HepG2 (cell line): ENCODE measurements around the gene PSMD1. TPM values are rescaled to one million over a fixed set of nuclear protein-coding genes. Genes with fewer than 3 reads are reported as not detected.

Source experiments
- AGO2 ChIP-seq: fragments of 200-400 bp; formaldehyde crosslinking; optimal IDR thresholded peaks from 2 replicates; pipeline ENCODE3; 2017; ENCODE audit warnings: mild to moderate bottlenecking, low read depth, low read length, moderate library complexity
- DNMT3B ChIP-seq: conservative IDR thresholded peaks from 2 replicates; pipeline ENCODE4 v1.6.1; 2016; ENCODE audit warnings: missing biosample characterization, control low read depth
- GATA4 ChIP-seq: sonication (generic); IDR thresholded peaks from 2 replicates; pipeline ENCODE4 v1.6.1; 2016; ENCODE audit warnings: antibody characterized with exemption, low read depth, borderline replicate concordance
- GTF2F1 ChIP-seq: fragments of 150-350 bp; IDR thresholded peaks from 2 replicates; pipeline ENCODE4 v1.6.1; 2014; ENCODE audit warnings: low read length
- NCOA5 ChIP-seq: sonication (generic); formaldehyde crosslinking; IDR thresholded peaks from 2 replicates; pipeline ENCODE4 v1.4.0; 2020; ENCODE audit warnings: missing genetic modification reagents
- NFATC3 ChIP-seq: sonication (generic); formaldehyde crosslinking; IDR thresholded peaks from 2 replicates; pipeline ENCODE4 v1.5.1; 2020; ENCODE audit warnings: mild to moderate bottlenecking, missing genetic modification reagents
- SYNCRIP ChIP-seq: fragments of 200-400 bp; formaldehyde crosslinking; IDR thresholded peaks from 2 replicates; pipeline ENCODE4 v1.6.1; 2018; ENCODE audit warnings: mild to moderate bottlenecking, low read depth, low read length; ENCODE audit not compliant: insufficient read depth
- ZNF10 ChIP-seq: sonication (generic); formaldehyde crosslinking; IDR thresholded peaks from 2 replicates; pipeline ENCODE4 v1.4.0; 2020; ENCODE audit warnings: mild to moderate bottlenecking, low read depth, missing genetic modification reagents, borderline replicate concordance
- ZNF143 ChIP-seq: sonication (generic); formaldehyde crosslinking; IDR thresholded peaks from 2 replicates; pipeline ENCODE4 v1.4.0; 2020; ENCODE audit warnings: missing genetic modification reagents
- ZNF546 ChIP-seq: sonication (generic); formaldehyde crosslinking; conservative IDR thresholded peaks from 2 replicates; pipeline ENCODE4 v1.8.1; 2023; ENCODE audit warnings: mild to moderate bottlenecking, missing genetic modification reagents
- ZNF572 ChIP-seq: sonication (generic); formaldehyde crosslinking; IDR thresholded peaks from 2 replicates; pipeline ENCODE4 v1.5.1; 2020; ENCODE audit warnings: mild to moderate bottlenecking, missing genetic modification reagents
- ZNF7 ChIP-seq: IDR thresholded peaks from 2 replicates; pipeline ENCODE4 v1.6.1; 2016; ENCODE audit warnings: missing biosample characterization, missing genetic modification reagents
- ZNF841 ChIP-seq: sonication (generic); formaldehyde crosslinking; IDR thresholded peaks from 2 replicates; pipeline ENCODE4 v1.8.1; 2023; ENCODE audit warnings: missing genetic modification reagents, borderline replicate concordance
- polyA plus RNA-seq, 8 experiments: library from polyadenylated mRNA; depleted of rRNA in 3 of 8; stranded (reverse) in 7 of 8; unstranded in 1 of 8; fragments of >200 nt; fragmentation: Illumina TruSeq in 4 of 8; extraction: Trizol in 4 of 8; gene quantifications; 2 replicates each; pipeline versions ENCODE4 v1.2.1 to v1.2.3, GENCODE V29; 2011 to 2016; ENCODE audit warnings: low read depth in 4 of 8, missing spikeins in 1 of 8, mixed read lengths in 1 of 8; ENCODE audit not compliant: insufficient read depth in 1 of 8
- total RNA-seq, 5 experiments: library from RNA; depleted of rRNA; stranded (reverse); fragments of >200 nt; fragmentation: Illumina TruSeq; extraction: Trizol; gene quantifications; 2 replicates each; pipeline ENCODE4 v1.2.3, GENCODE V29; 2016; ENCODE audit warnings: low read depth in 1 of 5
- TF ChIP-seq, protein P1 (sequence below): sonication (generic); formaldehyde crosslinking; IDR thresholded peaks from 2 replicates; pipeline ENCODE4 v1.5.1; 2020; ENCODE audit warnings: mild to moderate bottlenecking, missing genetic modification reagents, borderline replicate concordance
- TF ChIP-seq, protein P2 (sequence below): sonication (generic); formaldehyde crosslinking; IDR thresholded peaks from 2 replicates; pipeline ENCODE4 v1.4.0; 2020; ENCODE audit warnings: missing genetic modification reagents
- TF ChIP-seq, protein P3 (sequence below): sonication (generic); formaldehyde crosslinking; IDR thresholded peaks from 2 replicates; pipeline ENCODE4 v1.4.0; 2020; ENCODE audit warnings: mild to moderate bottlenecking, missing genetic modification reagents

The PSMD1 gene
- total and polyA plus RNA-seq, 2 of the 13 experiments (the other 11 are each of a cell fraction or from before 2014, with no cell fraction given) = 136 to 191 TPM

DNA sequence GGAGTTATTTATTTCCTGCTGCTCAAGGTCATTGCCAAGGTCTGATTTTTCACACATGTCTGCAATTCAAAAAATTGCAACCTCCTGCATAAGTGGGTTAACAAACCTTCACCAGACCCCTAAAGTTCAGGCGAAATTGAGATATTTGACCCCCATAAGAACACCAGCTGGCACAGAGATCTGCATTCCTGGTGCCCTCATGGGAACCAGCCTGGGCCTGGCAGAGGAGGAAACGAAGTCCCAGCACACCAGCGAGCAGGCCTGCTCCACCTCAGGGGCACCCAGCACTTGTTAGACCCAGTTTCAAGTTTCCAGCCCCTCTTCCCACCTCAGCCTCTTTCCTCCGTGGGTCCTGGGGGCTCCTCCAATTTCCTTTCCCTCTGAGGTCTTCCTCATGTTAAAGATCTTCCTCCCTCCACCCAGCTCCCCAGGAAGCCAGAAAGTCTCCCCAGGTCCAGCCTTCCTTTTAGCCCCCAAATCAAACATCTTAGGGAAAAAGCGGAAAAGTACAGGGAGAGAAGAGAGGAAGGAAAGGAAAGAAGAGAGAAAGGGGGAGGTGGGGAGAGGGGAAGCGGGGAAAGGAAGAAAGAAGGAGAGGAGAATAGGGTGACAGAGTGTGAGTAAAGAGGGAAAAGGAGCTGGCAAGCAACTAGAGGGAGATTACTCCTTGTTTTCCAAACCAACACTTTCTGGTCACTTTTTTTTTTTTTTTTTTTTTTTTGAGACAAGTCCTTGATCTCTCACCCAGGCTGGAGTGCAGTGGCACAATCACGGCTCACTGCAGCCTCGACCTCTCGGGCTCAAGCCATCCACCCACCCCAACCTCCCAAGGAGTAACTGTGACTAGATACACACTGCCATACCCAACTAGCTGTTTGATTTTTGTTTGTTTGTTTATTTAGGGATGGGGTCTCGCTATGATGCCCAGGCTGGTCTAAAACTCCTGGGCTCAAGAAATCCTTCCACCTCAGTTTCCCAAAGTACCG, 23.2 kb upstream of the PSMD1 start (continued):
- TF ChIP-seq ZNF7 (CRISPR knock-in tag) (no peak), AGO2 (no peak), ZNF841 (CRISPR knock-in tag) (no peak), NFATC3 (CRISPR knock-in tag) (no peak), DNMT3B (CRISPR knock-in tag) (no peak), GTF2F1 (no peak), NCOA5 (CRISPR knock-in tag) (no peak), ZNF143 (CRISPR knock-in tag) (no peak), SYNCRIP (no peak), ZNF572 (CRISPR knock-in tag) (no peak), GATA4 (no peak), ZNF546 (CRISPR knock-in tag) (no peak), ZNF10 (CRISPR knock-in tag) (no peak)
- TF ChIP-seq, protein P1, sequence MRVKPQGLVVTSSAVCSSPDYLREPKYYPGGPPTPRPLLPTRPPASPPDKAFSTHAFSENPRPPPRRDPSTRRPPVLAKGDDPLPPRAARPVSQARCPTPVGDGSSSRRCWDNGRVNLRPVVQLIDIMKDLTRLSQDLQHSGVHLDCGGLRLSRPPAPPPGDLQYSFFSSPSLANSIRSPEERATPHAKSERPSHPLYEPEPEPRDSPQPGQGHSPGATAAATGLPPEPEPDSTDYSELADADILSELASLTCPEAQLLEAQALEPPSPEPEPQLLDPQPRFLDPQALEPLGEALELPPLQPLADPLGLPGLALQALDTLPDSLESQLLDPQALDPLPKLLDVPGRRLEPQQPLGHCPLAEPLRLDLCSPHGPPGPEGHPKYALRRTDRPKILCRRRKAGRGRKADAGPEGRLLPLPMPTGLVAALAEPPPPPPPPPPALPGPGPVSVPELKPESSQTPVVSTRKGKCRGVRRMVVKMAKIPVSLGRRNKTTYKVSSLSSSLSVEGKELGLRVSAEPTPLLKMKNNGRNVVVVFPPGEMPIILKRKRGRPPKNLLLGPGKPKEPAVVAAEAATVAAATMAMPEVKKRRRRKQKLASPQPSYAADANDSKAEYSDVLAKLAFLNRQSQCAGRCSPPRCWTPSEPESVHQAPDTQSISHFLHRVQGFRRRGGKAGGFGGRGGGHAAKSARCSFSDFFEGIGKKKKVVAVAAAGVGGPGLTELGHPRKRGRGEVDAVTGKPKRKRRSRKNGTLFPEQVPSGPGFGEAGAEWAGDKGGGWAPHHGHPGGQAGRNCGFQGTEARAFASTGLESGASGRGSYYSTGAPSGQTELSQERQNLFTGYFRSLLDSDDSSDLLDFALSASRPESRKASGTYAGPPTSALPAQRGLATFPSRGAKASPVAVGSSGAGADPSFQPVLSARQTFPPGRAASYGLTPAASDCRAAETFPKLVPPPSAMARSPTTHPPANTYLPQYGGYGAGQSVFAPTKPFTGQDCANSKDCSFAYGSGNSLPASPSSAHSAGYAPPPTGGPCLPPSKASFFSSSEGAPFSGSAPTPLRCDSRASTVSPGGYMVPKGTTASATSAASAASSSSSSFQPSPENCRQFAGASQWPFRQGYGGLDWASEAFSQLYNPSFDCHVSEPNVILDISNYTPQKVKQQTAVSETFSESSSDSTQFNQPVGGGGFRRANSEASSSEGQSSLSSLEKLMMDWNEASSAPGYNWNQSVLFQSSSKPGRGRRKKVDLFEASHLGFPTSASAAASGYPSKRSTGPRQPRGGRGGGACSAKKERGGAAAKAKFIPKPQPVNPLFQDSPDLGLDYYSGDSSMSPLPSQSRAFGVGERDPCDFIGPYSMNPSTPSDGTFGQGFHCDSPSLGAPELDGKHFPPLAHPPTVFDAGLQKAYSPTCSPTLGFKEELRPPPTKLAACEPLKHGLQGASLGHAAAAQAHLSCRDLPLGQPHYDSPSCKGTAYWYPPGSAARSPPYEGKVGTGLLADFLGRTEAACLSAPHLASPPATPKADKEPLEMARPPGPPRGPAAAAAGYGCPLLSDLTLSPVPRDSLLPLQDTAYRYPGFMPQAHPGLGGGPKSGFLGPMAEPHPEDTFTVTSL = no peak
- TF ChIP-seq, protein P2, sequence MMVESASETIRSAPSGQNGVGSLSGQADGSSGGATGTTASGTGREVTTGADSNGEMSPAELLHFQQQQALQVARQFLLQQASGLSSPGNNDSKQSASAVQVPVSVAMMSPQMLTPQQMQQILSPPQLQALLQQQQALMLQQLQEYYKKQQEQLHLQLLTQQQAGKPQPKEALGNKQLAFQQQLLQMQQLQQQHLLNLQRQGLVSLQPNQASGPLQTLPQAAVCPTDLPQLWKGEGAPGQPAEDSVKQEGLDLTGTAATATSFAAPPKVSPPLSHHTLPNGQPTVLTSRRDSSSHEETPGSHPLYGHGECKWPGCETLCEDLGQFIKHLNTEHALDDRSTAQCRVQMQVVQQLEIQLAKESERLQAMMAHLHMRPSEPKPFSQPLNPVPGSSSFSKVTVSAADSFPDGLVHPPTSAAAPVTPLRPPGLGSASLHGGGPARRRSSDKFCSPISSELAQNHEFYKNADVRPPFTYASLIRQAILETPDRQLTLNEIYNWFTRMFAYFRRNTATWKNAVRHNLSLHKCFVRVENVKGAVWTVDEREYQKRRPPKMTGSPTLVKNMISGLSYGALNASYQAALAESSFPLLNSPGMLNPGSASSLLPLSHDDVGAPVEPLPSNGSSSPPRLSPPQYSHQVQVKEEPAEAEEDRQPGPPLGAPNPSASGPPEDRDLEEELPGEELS (CRISPR knock-in tag) = peak; percentile 69; the same call in 1 of the 2 replicates
- TF ChIP-seq, protein P3, sequence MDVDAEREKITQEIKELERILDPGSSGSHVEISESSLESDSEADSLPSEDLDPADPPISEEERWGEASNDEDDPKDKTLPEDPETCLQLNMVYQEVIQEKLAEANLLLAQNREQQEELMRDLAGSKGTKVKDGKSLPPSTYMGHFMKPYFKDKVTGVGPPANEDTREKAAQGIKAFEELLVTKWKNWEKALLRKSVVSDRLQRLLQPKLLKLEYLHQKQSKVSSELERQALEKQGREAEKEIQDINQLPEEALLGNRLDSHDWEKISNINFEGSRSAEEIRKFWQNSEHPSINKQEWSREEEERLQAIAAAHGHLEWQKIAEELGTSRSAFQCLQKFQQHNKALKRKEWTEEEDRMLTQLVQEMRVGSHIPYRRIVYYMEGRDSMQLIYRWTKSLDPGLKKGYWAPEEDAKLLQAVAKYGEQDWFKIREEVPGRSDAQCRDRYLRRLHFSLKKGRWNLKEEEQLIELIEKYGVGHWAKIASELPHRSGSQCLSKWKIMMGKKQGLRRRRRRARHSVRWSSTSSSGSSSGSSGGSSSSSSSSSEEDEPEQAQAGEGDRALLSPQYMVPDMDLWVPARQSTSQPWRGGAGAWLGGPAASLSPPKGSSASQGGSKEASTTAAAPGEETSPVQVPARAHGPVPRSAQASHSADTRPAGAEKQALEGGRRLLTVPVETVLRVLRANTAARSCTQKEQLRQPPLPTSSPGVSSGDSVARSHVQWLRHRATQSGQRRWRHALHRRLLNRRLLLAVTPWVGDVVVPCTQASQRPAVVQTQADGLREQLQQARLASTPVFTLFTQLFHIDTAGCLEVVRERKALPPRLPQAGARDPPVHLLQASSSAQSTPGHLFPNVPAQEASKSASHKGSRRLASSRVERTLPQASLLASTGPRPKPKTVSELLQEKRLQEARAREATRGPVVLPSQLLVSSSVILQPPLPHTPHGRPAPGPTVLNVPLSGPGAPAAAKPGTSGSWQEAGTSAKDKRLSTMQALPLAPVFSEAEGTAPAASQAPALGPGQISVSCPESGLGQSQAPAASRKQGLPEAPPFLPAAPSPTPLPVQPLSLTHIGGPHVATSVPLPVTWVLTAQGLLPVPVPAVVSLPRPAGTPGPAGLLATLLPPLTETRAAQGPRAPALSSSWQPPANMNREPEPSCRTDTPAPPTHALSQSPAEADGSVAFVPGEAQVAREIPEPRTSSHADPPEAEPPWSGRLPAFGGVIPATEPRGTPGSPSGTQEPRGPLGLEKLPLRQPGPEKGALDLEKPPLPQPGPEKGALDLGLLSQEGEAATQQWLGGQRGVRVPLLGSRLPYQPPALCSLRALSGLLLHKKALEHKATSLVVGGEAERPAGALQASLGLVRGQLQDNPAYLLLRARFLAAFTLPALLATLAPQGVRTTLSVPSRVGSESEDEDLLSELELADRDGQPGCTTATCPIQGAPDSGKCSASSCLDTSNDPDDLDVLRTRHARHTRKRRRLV (CRISPR knock-in tag) = no peak
